HG03135 (cell line): ENCODE data around the gene USP6NL.
A peak's percentile ranks its signal among the peaks of the same experiment; 100 is the strongest.
"Not testable (repeated sequence)": the region's sequence is repeated elsewhere in the genome, so short reads cannot be mapped to it uniquely, and the experiment has no call there.

Experiments
- ATAC-seq: cut with Tn5 transposase; IDR thresholded peaks from one replicate; pipeline ENCODE4 v1.9.1; 2021; ENCODE audit warnings: mild to moderate bottlenecking, moderate library complexity; ENCODE audit not compliant: unreplicated experiment

USP6NL gene

GRCh38 chr10:11611248-11612020, at the start of gene USP6NL:
USP6NL (minus strand) TSS chr10:11611650; CDS start chr10:11597634, 14,016 bp downstream.
- peak; percentile 43 for ATAC-seq

GRCh38 chr10:11658801-11659368, 47.4 kb upstream of the USP6NL start:
- no peak for ATAC-seq

GRCh38 chr10:11655836-11656235, 44.4 kb upstream of the USP6NL start:
- ATAC-seq: no peak

DNA sequence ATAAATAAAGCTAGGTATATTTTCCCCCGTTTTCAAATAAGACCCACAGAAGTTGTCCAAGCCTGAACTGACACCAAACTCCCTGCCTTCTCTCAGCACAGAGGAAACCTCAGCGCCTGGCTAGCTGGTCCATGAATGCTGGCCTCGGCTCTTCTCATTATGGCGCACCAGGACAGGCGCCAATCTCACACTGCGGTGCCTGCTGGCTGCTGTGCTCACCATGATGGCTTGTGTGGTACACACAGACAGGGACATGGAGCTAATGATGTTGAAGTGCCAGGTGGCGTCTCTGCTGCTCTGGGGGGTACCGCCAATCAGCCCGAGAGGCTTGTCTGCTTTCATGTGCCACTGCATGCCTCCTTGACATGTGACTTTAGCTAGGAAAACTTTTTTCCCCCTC, 43.2 kb upstream of the USP6NL start:
- ATAC-seq: no peak

DNA sequence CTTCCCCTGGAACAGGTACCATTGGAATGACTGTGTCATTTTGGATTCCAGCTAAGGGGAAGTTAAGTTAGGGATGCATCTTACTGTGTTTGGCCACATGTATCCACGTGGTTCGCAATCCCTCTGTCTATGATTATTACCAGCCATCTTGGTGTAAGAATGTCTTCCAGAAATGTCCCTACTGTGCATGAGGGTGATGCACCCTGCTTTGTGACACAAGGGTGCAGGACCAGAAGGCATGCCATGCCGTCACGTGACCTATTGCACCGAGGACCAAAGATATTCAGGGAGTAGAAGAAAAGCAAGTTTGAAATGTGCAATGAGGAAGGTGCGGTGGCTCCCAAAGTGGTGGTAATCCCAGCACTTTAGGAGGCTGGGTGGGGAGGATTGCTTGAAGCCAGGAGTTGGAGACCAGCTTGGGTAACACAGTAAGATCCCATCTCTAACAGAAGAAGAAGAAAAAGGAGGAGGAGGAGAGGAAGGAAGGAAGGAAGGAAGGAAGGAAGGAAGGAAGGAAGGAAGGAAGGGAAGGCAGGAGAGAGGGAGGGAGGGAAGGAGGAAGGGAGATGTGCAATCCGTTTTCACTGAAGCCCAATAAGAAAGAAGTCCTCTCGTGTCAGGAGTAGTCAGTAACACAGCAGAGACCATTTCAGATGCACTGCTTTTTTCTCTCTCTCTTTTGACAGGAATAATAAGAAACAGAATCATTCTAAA, 42.5 kb upstream of the USP6NL start:
- ATAC-seq: no peak

GRCh38 chr10:11647676-11648075, 36.2 kb upstream of the USP6NL start:
- no peak for ATAC-seq

DNA sequence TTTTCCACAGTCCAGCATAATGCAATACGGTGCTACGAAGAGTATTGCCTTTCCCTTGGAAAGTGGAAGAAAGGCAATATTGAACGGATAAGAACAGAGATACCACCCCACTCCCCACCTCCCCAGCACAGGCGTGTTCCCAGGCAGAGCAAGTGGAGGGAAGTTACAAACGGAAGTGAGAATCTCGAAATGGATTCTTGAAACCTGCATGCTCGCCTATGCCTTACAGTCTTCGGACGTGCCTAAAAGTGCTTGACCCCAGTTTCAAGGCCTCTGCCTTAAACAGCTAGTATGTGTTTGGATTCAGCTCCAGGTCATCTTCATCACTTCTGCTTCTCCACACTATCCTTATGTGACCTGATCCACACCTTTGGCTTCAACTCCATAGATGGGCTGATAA, 35.0 kb upstream of the USP6NL start:
- no peak for ATAC-seq

GRCh38 chr10:11643039-11643438, 31.6 kb upstream of the USP6NL start:
- ATAC-seq: no peak

GRCh38 chr10:11642566-11642965, 31.1 kb upstream of the USP6NL start:
- no peak for ATAC-seq

GRCh38 chr10:11639849-11640764, 28.7 kb upstream of the USP6NL start:
- ATAC-seq: no peak

DNA sequence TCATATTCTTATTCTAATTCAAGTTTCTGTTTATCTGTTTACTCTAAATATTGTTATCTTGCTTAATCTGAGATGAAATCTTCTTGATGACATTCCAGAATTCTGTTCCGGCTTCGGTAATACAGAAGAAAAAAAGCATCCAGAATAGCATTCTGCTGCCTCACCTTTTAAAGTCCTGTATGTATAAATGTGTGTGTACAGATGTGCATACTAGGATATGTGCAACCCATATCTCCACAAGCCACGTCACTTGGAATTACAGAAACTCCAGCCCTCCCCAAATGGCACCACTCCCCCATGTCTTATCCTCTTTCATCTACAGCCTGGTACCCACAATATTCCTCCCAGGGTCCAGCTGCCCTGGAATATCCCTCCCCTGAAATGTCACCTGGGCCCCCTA, 27.9 kb upstream of the USP6NL start:
- no peak for ATAC-seq

DNA sequence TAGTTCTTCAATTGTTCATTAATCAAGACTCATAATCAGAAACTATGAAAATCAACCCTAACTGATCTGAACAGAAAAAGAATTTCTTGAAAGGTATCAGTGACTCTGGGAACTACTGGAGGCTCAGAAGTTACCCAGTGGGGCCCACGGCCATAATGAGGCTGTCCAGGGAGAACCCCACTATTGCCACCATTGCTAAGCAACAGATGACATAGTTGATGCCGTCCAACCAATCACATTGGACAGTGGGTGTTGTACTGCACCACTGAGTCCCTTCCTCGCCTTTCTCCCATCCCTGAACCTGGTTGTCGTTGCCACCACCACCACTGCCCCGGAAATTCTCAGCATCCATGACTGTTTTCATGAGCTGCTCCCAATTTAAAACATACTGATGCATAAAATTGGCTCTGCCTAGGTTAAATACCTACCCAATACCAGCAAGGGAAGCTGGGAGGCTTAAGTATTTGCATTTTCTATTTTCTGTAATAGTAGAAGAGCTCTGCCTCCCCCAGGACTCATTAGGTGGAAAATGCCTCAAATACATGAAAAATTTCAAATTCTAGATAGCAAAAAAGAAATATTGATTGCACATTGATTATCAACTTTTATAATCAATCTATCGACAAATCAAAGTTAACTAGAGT, 26.7 kb upstream of the USP6NL start:
- ATAC-seq: no peak

- ATAC-seq: no peak
These were observed 25.4 kb upstream of the USP6NL start for GRCh38 chr10:11636697-11637303.

DNA sequence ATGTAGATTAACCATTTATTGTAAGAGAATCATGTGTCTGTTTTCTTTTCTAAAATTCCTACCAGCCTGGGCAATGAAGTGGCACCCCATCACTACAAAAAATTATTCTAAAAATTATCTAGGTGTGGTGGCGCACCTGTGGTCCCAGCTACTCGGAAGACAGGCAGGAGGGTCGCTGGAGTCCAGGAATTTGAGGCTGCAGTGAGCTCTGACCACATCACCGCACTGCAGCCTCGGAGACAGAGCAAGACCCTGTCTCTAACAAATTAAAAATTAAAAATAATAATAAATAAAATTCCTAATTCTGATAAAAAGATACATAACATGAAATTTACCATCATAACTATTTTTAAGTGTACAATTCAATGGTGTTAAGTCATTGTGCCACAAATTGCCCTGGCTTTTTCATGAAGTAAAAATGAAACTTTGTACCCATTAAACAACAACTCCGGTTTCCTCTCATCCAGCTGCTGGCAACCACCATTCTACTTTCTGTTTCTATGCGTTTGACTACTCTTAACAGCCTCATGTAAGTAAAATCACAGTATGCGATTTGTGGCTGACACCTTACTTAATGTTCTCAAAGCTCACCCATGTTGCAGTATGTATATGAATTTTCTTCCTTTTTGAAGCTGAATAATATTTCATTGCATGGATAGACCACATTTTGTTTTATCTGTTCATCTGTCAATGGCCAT, 20.6 kb upstream of the USP6NL start:
- peak; percentile 98 for ATAC-seq

DNA sequence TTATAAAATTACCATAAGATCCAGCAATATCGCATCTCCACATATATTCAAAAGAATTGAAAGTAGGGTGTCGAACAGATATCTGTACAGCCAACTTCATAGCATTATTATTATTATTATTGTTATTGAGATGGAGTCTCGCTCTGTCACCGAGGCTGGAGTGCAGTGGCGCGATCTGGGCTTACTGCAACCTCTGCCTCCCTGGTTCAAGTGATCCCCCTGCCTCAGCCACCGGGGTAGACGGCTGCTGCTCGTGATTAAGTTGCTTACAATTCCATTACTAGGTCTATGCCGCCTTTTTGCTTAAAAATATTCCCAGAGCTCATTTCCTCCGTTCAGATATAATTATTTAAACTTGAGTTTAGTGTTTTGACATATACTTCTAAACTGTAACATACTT, 19.8 kb upstream of the USP6NL start:
- no peak for ATAC-seq

DNA sequence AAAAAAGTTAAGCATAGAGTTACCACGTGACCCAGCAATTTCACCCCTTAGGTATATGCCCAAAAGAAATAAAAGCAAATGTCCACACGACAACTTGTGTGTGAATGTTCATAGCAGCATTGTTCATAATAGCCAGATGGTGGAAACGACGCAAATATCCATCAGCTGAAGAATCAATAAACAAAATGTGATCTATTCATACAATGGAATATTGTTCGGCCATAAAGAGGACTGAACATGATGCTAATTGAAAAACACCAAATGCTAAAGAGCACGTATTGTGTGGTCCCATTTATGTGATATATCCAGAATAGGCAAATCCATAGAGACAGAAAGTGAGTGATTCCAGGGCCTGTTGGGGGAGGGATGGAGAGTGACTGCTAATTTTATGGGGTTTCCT, 18.3 kb upstream of the USP6NL start:
- ATAC-seq: no peak

DNA sequence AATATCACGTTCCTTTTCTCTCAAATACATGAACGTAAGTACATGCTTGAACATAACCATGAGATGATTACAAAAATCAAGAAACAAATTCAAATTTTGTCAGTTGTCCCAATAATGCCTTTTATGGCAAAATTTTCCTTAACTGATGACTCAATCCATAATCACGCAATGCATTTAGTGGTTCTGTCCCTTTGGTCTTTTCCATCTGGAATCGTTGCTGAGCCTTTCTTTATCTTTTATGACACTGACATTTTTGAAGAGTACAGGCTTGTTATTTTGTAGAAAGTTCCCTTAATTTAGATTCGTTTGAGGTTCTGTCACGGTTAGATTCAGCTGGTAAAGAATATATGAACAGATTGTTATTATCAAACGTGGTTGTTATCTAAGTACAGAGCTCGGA, 16.5 kb upstream of the USP6NL start:
- not testable (repeated sequence) for ATAC-seq

DNA sequence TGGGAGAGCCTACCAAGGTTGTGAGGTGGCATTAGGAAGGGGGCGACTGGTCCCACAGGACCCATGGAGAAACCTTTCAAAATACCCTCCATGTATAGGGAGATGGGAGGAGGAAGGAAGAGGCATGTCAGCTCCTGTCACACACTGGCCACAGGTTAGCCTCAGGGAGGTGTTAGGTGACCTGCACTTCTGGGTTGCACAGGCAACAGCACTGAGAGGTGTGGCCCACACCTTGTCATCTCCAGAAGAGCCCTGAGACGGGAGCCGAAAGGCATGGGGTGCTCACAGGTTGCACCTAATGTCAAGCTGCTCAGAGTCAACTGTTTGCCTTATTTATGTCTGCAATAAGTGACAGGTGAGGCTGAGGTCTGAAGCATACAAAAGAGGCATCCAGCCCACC, 14.6 kb upstream of the USP6NL start:
- ATAC-seq: no peak

DNA sequence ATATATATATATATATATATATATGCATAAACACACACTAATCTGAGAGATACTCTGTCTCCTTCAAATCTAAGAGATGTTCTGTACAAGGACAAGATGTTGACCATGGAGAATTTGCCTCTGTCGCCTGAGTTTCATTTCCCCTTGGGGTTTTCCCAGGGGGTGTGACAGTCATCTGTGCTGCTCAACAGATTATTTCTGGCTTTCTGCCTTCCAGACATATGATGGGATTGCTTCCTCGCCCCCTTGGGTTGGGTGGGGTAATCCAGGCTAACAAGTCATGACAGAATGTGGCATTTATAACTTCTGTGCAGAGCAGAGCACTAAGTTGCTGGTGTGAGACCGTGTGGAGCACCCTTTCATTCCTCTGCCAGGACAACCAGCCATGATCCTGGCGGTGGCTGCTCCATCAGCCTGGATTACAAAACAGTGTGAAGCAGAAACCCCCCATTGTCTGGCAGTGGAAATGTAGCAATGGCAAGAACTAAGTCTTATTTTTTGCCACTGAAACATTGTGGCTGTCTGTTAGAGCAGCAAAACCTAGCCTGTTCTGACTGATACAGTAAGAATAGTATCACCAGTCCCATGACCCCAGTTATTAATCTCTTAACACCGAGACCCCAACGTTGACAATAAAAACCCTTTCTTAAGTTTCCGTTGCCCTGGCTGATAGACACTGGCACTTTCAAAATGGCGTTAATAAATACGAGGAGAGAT, 13.7 kb upstream of the USP6NL start:
- peak; percentile 89 for ATAC-seq
